H9 (cell line): ENCODE data around the gene NEURL1. TPM values are rescaled to one million over a fixed set of nuclear protein-coding genes. Genes with fewer than 3 reads are reported as not detected.

ENCODE experiments used
- DNase-seq: peaks from one replicate; pipeline ENCODE4 v3.0.0-alpha.2; 2017
- H2AFZ ChIP-seq: one replicate; pipeline ENCODE4 v1.6.1; 2013; ENCODE audit warnings: mild to moderate bottlenecking, low read length, control low read depth, moderate library complexity
- H2AK5ac ChIP-seq: 2 replicates; pipeline ENCODE4 v1.6.1; 2013; ENCODE audit warnings: low read length, control low read depth, mixed read lengths; ENCODE audit not compliant: insufficient read length
- H2BK120ac ChIP-seq: one replicate; pipeline ENCODE4 v1.6.1; 2013; ENCODE audit warnings: low read depth, mild to moderate bottlenecking, low read length, control low read depth, inconsistent platforms; ENCODE audit not compliant: poor library complexity, severe bottlenecking
- H2BK12ac ChIP-seq: 2 replicates; pipeline ENCODE4 v1.6.1; 2013; ENCODE audit warnings: low read length, control low read depth, mixed read lengths, low read depth; ENCODE audit not compliant: insufficient read length
- H2BK15ac ChIP-seq: 2 replicates; pipeline ENCODE4 v1.6.1; 2013; ENCODE audit warnings: low read depth, low read length, control low read depth
- H2BK20ac ChIP-seq: one replicate; pipeline ENCODE4 v1.6.1; 2013; ENCODE audit warnings: low read depth, mild to moderate bottlenecking, low read length, control low read depth, inconsistent platforms; ENCODE audit not compliant: poor library complexity, severe bottlenecking
- H2BK5ac ChIP-seq: 2 replicates; pipeline ENCODE4 v1.6.1; 2013; ENCODE audit warnings: low read length, control low read depth, mixed read lengths; ENCODE audit not compliant: insufficient read length
- H3K14ac ChIP-seq: 2 replicates; pipeline ENCODE4 v1.6.1; 2013; ENCODE audit warnings: low read length, control low read depth; ENCODE audit not compliant: insufficient read depth
- H3K18ac ChIP-seq: 2 replicates; pipeline ENCODE4 v1.6.1; 2013; ENCODE audit warnings: low read depth, mild to moderate bottlenecking, mixed read lengths, low read length, control low read depth; ENCODE audit not compliant: insufficient read length
- H3K23ac ChIP-seq: 2 replicates; pipeline ENCODE4 v1.6.1; 2013; ENCODE audit warnings: low read length, control low read depth, mixed read lengths, low read depth; ENCODE audit not compliant: insufficient read length
- H3K23me2 ChIP-seq: 2 replicates; pipeline ENCODE4 v1.6.1; 2013; ENCODE audit warnings: low read depth, mild to moderate bottlenecking, mixed read lengths, low read length, control low read depth; ENCODE audit not compliant: insufficient read length, poor library complexity, severe bottlenecking
- H3K27ac ChIP-seq: 2 replicates; pipeline ENCODE4 v1.5.1; 2013; ENCODE audit warnings: low read length, control low read depth, mixed read lengths, low read depth; ENCODE audit not compliant: insufficient read length
- H3K27me3 ChIP-seq: 2 replicates; pipeline ENCODE4 v1.6.1; 2013; ENCODE audit warnings: low read length, control low read depth, inconsistent platforms; ENCODE audit not compliant: insufficient read depth
- H3K4ac ChIP-seq: 2 replicates; pipeline ENCODE4 v1.6.1; 2013; ENCODE audit warnings: low read depth, mild to moderate bottlenecking, control low read depth, inconsistent platforms, low read length, moderate library complexity
- H3K4me1 ChIP-seq: 2 replicates; pipeline ENCODE4 v1.6.1; 2013; ENCODE audit warnings: low read length, control low read depth, inconsistent platforms; ENCODE audit not compliant: insufficient read depth
- H3K4me2 ChIP-seq: 2 replicates; pipeline ENCODE4 v1.6.1; 2013; ENCODE audit warnings: low read length, control low read depth, mixed read lengths; ENCODE audit not compliant: insufficient read length, insufficient read depth
- H3K56ac ChIP-seq: 2 replicates; pipeline ENCODE4 v1.6.1; 2013; ENCODE audit warnings: low read depth, mild to moderate bottlenecking, mixed read lengths, low read length, control low read depth; ENCODE audit not compliant: insufficient read length
- H3K79me1 ChIP-seq: 2 replicates; pipeline ENCODE4 v1.6.1; 2013; ENCODE audit warnings: low read depth, mild to moderate bottlenecking, moderate library complexity, low read length, control low read depth, inconsistent platforms; ENCODE audit not compliant: insufficient read depth, poor library complexity, severe bottlenecking
- H3K79me2 ChIP-seq: 2 replicates; pipeline ENCODE4 v1.6.1; 2013; ENCODE audit warnings: low read length, control low read depth, inconsistent platforms; ENCODE audit not compliant: insufficient read depth
- H3K9ac ChIP-seq: 2 replicates; pipeline ENCODE4 v1.6.1; 2013; ENCODE audit warnings: low read length, control low read depth, mixed read lengths; ENCODE audit not compliant: insufficient read length; ENCODE audit errors: extremely low read depth
- H3K9me3 ChIP-seq: one replicate; pipeline ENCODE4 v1.6.1; 2013; ENCODE audit warnings: low read depth, low read length, inconsistent platforms; ENCODE audit not compliant: control insufficient read depth
- H3T11ph ChIP-seq: one replicate; pipeline ENCODE4 v1.6.1; 2013; ENCODE audit warnings: mild to moderate bottlenecking, low read length, control low read depth, inconsistent platforms
- H4K20me1 ChIP-seq: one replicate; pipeline ENCODE4 v1.6.1; 2013; ENCODE audit not compliant: control insufficient read depth, insufficient read length, insufficient read depth
- H4K5ac ChIP-seq: 2 replicates; pipeline ENCODE4 v1.6.1; 2013; ENCODE audit warnings: low read depth, mild to moderate bottlenecking, mixed read lengths, low read length, control low read depth; ENCODE audit not compliant: insufficient read length
- H4K8ac ChIP-seq: replicated peaks from 2 replicates; pipeline ENCODE4 v1.6.1; 2013; ENCODE audit warnings: low read length, control low read depth, mixed read lengths, low read depth; ENCODE audit not compliant: insufficient read length
- H4K91ac ChIP-seq: 2 replicates; pipeline ENCODE4 v1.6.1; 2013; ENCODE audit warnings: low read depth, mild to moderate bottlenecking, moderate library complexity, mixed read lengths, low read length, control low read depth; ENCODE audit not compliant: insufficient read length
- H3K27ac Mint-ChIP-seq, 3 experiments: 2 replicates in 2 of 3; 3 replicates in 1 of 3; pipeline ENCODE4 v1.8.0; 2020 to 2021; ENCODE audit warnings: mixed read lengths in 3 of 3, mild to moderate bottlenecking in 1 of 3, moderate library complexity in 1 of 3
- H3K27me3 Mint-ChIP-seq: 2 replicates; pipeline ENCODE4 v1.8.0; 2021; ENCODE audit warnings: low read depth, mild to moderate bottlenecking, moderate library complexity, mixed read lengths
- H3K36me3 Mint-ChIP-seq, 3 experiments: 2 replicates in 2 of 3; 3 replicates in 1 of 3; pipeline ENCODE4 v1.8.0; 2020 to 2021; ENCODE audit warnings: low read depth in 3 of 3, mixed read lengths in 3 of 3; ENCODE audit not compliant: insufficient read depth in 1 of 3
- H3K4me1 Mint-ChIP-seq, 2 experiments: 2 replicates each; pipeline ENCODE4 v1.8.0; 2020; ENCODE audit warnings: mixed read lengths in 2 of 2
- H3K4me3 Mint-ChIP-seq, 2 experiments: 2 replicates in 1 of 2; 3 replicates in 1 of 2; pipeline ENCODE4 v1.8.0; 2020 to 2021; ENCODE audit warnings: mild to moderate bottlenecking in 2 of 2, mixed read lengths in 2 of 2, moderate library complexity in 1 of 2
- H3K9me3 Mint-ChIP-seq, 2 experiments: 2 replicates in 1 of 2; 3 replicates in 1 of 2; pipeline ENCODE4 v1.8.0; 2020; ENCODE audit warnings: mild to moderate bottlenecking in 2 of 2, mixed read lengths in 2 of 2, moderate library complexity in 1 of 2
- WGBS: extraction: QIAGEN DNeasy Blood & Tissue Kit; methylation state at CpG from one replicate; pipeline ENCODE4 v1.1.7; 2013; ENCODE audit warnings: missing lambda C conversion rate, low lambda C conversion rate, mixed read lengths; ENCODE audit not compliant: insufficient read length; ENCODE audit errors: extremely low coverage; 5-methylcytosine and 5-hydroxymethylcytosine counted together
- total RNA-seq: library from RNA; stranded (reverse); gene quantifications from 2 replicates; pipeline ENCODE4 v1.2.1, GENCODE V29; 2021
- TF ChIP-seq, protein P1 (sequence below): fragments of 200-600 bp; sonication (generic); conservative IDR thresholded peaks from 3 replicates; pipeline ENCODE4 v1.8.0; 2021; ENCODE audit warnings: antibody characterized with exemption, mild to moderate bottlenecking

The NEURL1 gene
- total RNA-seq, 1 experiment from 2014 or later, result 1.2 TPM

DNA sequence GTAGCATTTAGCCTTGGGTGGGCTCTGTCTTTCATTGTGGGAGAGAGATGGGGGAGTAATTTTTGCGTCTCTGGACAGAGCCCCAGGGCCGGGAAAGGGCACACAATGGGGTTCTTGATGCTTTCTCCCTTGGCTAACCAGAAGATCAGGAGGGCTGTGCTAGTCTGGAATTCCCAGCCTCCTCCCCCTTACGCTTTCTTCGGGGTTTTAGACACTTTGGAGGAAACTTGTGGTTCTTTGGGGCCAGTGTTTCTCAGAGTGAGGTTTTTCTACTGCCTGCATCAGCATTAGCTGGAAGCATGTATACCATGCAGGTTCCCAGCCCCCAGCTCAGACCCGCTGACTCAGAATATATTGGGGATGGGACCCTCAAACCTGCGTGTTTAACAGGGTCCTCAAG, 7.0 kb downstream of the NEURL1 start:
- Mint-ChIP-seq H3K4me1 (peaks cover 8 to 15% of the 10 kb centered on the region in 2 experiments), H3K27me3 (peaks cover 34% of the 10 kb centered on the region), H3K27ac (peak overlapping the region in 1 of 3 experiments; percentile 23; a peak in 1 of 7 replicates), H3K4me3 (no peak overlapping the region), H3K9me3 (no peaks in the 10 kb centered on the region), H3K36me3 (no peaks in the 10 kb centered on the region)
- Histone ChIP-seq H3T11ph (no peak overlapping the region), H3K79me1 (no peaks in the 10 kb centered on the region), H4K20me1 (no peaks in the 10 kb centered on the region), H2BK120ac (no peak overlapping the region), H3K14ac (no peak overlapping the region), H2BK15ac (no peak overlapping the region), H2BK20ac (no peak overlapping the region), H3K56ac (no peak overlapping the region), H3K4ac (no peak overlapping the region), H4K5ac (no peak overlapping the region), H3K27me3 (peaks cover under 1% of the 10 kb centered on the region; the same call in 1 of the 2 replicates), H2BK5ac (no peak overlapping the region), H3K9me3 (no peaks in the 10 kb centered on the region), H3K9ac (no peak overlapping the region), H3K4me2 (no peak overlapping the region), H3K23ac (no peak overlapping the region), H3K27ac (no peak overlapping the region), H3K18ac (no peak overlapping the region), H3K4me1 (no peaks in the 10 kb centered on the region), H3K23me2 (no peaks in the 10 kb centered on the region), H2BK12ac (no peak overlapping the region), H4K91ac (no peak overlapping the region), H2AK5ac (no peak overlapping the region), H3K79me2 (no peaks in the 10 kb centered on the region), H2AFZ (no peak overlapping the region), H4K8ac (no peak overlapping the region)
- no CpG with 5 or more reads among the region's 6 CpGs for WGBS
- TF ChIP-seq, protein P1, sequence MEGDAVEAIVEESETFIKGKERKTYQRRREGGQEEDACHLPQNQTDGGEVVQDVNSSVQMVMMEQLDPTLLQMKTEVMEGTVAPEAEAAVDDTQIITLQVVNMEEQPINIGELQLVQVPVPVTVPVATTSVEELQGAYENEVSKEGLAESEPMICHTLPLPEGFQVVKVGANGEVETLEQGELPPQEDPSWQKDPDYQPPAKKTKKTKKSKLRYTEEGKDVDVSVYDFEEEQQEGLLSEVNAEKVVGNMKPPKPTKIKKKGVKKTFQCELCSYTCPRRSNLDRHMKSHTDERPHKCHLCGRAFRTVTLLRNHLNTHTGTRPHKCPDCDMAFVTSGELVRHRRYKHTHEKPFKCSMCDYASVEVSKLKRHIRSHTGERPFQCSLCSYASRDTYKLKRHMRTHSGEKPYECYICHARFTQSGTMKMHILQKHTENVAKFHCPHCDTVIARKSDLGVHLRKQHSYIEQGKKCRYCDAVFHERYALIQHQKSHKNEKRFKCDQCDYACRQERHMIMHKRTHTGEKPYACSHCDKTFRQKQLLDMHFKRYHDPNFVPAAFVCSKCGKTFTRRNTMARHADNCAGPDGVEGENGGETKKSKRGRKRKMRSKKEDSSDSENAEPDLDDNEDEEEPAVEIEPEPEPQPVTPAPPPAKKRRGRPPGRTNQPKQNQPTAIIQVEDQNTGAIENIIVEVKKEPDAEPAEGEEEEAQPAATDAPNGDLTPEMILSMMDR, result no peak
- no peak for DNase-seq
